HG03064 (cell line): ENCODE measurements around the gene SLC9A6.
"Not testable (repeated sequence)": the region's sequence is repeated elsewhere in the genome, so short reads cannot be mapped to it uniquely, and the experiment has no call there.

Experiments
- ATAC-seq: cut with Tn5 transposase; IDR thresholded peaks from one replicate; pipeline ENCODE4 v1.9.1; 2021; ENCODE audit warnings: low read depth; ENCODE audit not compliant: unreplicated experiment

The SLC9A6 gene

GRCh38 chrX:136061286-136061685, 76.1 kb downstream of the SLC9A6 start:
- no peak for ATAC-seq

- ATAC-seq = no peak
Measured at GRCh38 chrX:136061696-136062095, 76.5 kb downstream of the SLC9A6 start.

- ATAC-seq = no peak
Measured at GRCh38 chrX:136063340-136064079, 78.3 kb downstream of the SLC9A6 start.

GRCh38 chrX:136064661-136065043, 79.4 kb downstream of the SLC9A6 start:
- ATAC-seq = no peak

- ATAC-seq = no peak
Measured at GRCh38 chrX:136065044-136065671, 79.9 kb downstream of the SLC9A6 start.

- no peak for ATAC-seq
Measured at GRCh38 chrX:136067097-136067496, 81.9 kb downstream of the SLC9A6 start.

GRCh38 chrX:136067966-136068365, 82.7 kb downstream of the SLC9A6 start:
- no peak for ATAC-seq

GRCh38 chrX:136076942-136077341, 91.7 kb downstream of the SLC9A6 start:
- ATAC-seq = no peak

- ATAC-seq = no peak
Measured at GRCh38 chrX:136080766-136081165, 95.5 kb downstream of the SLC9A6 start.

GRCh38 chrX:136086521-136086920, 101.3 kb downstream of the SLC9A6 start:
- ATAC-seq = no peak

GRCh38 chrX:136091898-136092297, 106.7 kb downstream of the SLC9A6 start:
- ATAC-seq = not testable (repeated sequence)

- no peak for ATAC-seq
Measured at GRCh38 chrX:136094962-136095361, 109.7 kb downstream of the SLC9A6 start.
